NCI-H146 treated with DMSO at 0.1 percent for 48 hours (cell line): ENCODE data around the gene GOLGA6L26.
"Not testable (repeated sequence)": the region's sequence is repeated elsewhere in the genome, so short reads cannot be mapped to it uniquely, and the experiment has no call there.

ENCODE experiments used
- DNase-seq: peaks from one replicate; lab custom pipeline; 2025; ENCODE audit not compliant: unreplicated experiment; lab: John Stamatoyannopoulos, UW

The GOLGA6L26 gene, protein sequence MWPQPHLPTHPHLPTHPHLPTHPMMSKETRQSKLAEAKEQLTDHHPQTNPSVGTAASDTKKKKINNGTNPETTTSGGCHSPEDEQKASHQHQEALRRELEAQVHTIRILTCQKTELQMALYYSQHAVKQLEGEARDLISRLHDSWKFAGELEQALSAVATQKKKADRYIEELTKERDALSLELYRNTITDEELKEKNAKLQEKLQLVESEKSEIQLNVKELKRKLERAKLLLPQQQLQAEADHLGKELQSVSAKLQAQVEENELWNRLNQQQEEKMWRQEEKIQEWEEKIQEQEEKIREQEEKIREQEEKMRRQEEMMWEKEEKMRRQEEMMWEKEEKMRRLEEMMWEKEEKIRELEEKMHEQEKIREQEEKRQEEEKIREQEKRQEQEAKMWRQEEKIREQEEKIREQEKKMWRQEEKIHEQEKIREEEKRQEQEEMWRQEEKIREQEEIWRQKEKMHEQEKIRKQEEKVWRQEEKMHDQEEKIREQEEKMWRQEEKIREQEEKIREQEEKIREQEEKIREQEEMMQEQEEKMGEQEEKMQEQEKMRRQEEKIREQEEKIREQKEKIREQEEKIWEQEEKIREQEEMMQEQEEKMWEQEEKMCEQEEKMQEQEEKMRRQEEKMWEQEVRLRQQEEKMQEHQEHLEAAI

DNA sequence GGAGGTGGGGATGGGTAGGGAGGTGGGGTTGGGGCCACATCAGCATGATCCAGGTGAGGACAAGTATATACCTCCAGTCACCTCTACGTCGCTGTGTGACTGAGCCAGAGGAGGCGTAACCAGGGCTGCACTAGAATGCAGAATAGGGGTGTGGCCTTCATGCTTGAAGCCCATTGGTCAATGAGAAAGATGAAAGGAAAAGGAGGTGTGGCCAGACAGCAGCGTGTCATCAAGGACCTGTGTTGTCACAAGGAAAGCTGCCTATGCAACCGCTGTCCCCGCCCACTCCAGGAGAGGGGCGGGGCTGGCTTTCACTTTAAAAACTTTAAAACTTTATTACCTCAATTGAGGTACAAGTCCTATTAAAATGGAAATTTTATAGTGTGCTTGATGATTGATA is at the start of gene GOLGA6L26:
Gene GOLGA6L26 (minus strand): TSS at position 101 of the 400 bp plus-strand sequence. CDS start 61 bp downstream, at position 40.
- DNase-seq, result not testable (repeated sequence)

DNA sequence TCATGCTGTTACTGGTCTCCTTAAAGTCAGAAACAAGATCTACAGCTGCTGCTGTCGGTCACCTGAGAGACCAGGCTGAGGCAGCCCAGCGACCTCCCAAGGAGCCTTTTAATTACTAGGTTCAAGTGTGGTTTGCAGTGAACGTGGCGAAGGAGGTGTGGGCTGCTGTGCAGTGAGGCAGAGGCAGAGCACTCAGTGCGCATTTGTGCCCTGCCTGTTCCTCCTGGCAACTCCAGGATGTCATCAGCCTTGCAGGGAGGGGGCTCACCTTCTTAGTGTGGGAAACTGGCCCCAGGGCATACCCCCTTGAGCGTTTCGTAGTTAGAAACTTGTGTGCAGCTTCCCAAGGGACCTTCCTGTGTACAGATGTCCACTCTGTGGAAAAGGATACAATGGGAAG is 47.2 kb upstream of the GOLGA6L26 start:
- not testable (repeated sequence) for DNase-seq

DNA sequence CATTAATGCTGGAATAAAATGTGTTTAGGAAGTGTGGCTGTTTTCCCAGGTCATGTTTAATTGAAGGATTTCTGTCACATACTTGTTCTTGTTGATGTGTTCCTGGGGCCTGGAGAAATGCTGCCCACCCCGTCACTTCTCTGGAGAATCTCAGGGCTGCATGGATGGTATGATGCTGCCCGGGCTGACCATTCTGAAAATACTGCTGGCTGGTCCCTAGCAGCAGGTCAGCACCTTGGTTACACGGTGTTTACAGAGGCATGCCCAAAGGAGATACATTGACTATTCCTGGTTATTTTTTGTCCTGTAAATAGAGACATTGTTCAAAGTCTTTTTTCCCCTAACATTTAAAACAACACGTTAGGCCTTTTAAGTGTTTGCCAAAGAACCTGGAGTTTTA is 46.7 kb upstream of the GOLGA6L26 start:
- not testable (repeated sequence) for DNase-seq

DNA sequence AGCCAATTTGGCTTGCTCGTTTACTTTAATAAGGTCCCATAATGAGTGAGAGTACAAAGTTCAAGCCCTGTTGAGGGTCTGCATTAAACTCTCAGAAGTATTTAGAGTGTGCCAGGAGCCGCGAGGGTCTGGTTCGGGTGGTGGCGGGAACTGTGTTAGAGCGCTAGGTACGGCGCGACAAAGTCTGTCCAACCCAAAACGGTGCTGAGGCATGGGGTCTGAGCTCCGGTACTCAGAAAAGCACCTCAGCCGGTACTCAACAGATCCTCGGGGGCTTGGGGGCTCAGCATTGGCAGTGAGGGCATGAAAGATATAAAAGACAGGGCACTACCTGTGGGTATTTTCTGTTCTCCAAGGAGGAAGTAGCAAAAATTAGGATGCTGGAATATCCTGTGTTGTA is 45.0 kb upstream of the GOLGA6L26 start:
- DNase-seq, result not testable (repeated sequence)

DNA sequence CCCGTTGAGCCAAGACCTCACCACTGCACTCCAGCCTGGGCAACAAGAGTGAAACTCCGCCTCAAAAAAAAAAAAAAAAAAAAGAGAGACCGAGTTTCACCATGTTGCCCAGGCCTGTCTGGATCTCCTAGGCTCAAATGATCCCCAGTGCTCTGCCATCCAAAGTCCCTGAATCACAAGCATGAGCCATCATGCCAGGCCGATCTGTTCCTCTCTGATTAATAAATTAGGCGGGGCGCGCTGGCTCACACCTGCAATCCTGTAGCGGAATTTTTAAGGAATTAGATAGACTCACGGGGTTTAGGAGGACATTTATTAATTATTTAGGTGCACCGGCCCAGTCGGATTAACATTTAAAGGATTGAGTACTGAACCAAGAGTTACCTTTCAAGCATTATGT is 40.2 kb upstream of the GOLGA6L26 start:
- DNase-seq, result not testable (repeated sequence)

DNA sequence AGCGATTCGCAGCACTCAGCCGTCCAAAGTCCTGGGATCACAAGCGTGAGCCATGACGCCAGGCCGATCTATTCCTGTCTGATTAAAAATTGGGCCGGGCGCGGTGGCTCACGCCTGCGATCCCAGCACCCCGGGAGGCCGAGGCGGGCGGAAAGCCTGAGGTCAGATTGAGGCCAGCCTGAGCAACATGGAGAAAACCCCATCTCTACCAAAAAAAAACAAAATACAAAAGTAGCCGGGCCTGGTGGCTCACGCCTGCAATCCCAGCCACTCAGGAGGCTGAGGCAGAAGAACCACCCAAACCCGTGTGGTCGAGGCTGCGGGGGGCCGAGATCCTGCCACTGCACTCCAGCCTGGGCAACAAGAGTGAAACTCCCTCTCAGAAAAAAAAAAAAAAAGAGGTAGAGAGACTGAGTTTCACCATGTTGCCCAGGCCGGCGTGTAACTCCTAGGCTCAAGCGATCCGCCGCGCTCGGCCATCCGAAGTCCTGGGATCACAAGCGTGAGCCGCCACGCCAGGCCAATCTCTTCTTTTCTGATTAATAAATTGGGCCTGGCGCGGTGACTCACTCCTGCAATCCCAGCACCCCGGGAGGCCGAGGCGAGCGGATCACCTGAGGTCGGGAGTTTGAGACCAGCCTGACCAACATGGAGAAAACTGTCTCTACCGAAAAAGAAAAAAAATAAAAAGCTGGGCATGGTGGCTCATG is 39.0 kb upstream of the GOLGA6L26 start:
- DNase-seq, result not testable (repeated sequence)

DNA sequence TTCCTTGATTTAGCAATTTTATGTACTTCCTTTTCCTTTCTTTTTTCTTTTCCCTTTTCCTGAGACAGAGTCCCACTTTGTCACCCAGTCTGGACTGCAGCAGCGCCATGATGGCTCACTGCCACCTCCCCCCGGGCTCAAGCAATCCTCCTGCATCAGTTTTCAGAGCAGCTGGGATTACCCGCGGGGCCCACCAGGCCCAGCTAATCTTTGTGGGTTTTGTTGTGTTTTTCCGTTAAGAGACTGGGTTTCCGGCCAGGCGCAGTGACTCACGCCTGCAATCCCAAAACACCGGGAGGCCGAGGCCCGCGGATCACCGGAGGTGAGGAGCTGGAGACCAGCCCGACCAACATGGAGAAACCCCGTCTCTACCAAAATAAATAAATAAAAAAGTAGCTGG is 38.3 kb upstream of the GOLGA6L26 start:
- no peak for DNase-seq

DNA sequence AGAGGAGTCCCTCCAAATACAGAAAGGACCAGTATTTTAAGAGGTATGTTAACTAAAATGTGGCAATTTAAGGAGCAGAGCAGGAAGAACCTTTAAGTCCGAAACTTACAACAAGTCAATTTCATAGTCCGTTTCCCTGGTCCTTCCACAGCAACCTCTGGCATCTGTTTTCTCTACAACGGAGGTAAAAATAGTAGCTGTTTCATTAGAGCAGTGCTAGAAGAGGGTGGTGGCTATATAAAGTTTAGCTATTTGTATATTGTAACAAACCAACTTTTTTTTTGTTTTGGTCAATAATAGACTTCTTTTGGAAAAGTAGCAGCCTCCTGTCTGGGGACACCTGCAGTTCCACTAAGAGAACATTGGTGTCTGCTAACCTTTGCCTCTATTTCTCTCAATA is 37.9 kb upstream of the GOLGA6L26 start:
- not testable (repeated sequence) for DNase-seq

DNA sequence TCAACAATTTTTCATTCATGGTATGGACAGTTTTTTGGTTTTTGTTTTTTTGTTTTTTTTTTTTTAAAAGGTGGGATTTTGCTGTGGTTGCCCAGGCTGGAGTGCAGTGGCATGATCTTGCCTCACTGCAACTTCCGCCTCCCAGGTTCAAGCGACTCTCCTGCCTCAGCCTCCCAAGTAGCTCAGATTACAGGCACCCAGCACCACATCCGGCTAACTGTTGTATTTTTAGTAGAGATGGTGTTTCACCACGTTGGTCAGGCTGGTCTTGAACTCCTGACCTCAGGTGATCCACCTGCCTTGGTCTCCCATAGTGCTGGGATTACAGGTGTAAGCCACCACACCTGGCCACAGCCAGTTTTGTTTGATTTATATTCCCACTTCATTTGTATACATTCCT is 37.1 kb upstream of the GOLGA6L26 start:
- not testable (repeated sequence) for DNase-seq

DNA sequence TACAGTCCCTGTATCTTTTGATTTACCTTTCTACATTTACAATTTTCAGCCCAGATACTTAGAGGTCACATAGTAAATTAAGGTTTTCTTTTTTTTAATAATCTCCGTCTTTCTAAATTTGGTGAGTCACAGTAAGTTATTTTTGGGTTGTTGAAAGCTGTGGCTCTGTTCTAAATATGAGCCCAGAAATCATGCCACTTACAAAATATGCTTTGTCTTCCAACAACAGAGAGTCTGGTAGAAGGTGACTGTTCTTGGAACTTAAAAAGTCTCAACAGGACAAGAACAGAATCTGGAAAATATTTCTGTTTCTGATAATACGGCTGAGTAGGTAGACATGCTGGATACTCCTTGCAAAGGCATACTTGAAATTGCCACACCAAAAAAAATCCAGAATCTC is 36.6 kb upstream of the GOLGA6L26 start:
- DNase-seq, result no peak

DNA sequence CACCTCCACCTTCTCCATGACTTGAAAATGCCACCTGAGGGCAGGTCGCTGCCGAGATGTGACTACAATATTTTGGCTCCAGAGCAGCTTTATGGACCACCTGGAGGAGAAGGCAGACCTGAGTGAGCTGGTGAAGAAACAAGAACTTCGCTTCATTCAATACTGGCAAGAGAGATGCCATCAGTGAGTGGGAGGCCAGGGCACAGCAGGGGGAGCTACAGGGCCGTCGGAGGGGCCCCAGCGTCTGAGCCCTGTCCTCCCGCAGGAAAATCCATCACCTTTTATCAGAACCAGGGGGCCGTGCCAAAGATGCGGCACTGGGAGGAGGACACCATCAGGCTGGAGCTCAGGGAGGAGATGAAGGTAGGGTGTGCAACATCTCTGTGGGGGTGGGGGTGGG is 30.3 kb upstream of the GOLGA6L26 start:
- not testable (repeated sequence) for DNase-seq

DNA sequence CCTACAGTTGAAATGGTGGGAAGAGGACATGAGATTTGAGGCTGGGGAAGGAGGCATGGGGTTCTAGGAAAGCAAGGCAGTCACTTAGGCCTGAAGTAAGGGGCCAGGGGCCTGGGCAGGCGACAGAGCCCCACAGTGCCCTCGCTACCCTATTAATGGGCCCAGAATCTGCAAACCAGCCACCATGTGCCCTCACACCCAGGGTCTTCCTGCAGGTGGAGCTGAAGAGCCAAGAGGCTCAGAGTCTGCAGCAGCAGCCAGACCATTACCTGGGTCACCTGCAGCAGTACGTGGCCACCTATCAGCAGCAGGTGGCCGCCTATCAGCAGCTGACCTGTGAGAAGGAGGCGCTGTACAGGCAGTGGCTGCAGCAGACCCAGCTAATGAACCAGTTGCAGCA is 28.6 kb upstream of the GOLGA6L26 start:
- not testable (repeated sequence) for DNase-seq

DNA sequence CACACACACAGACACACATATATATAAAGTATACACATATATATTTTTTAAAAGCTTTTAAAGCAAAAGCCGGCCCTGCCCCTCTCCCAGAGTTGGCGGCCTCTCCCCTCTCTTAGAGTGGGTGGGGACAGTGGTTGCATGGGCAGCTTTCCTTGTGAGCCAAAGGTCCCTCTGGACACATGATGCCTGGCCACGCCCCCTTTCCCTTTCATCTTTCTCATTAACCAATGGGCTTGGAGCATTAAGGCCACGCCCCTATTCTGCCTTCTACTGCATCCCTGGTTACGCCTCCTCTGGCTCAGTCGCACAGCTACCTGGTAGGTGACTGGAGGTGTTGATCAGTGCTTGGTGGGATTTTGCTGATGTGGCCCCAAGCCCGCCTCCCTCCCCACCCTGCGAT is 20.5 kb upstream of the GOLGA6L26 start, which contains the start of gene GOLGA8S:
Gene GOLGA8S (plus strand): TSS at position 301 of the 400 bp plus-strand sequence. CDS start 62 bp downstream, at position 363.
- DNase-seq, result not testable (repeated sequence)

DNA sequence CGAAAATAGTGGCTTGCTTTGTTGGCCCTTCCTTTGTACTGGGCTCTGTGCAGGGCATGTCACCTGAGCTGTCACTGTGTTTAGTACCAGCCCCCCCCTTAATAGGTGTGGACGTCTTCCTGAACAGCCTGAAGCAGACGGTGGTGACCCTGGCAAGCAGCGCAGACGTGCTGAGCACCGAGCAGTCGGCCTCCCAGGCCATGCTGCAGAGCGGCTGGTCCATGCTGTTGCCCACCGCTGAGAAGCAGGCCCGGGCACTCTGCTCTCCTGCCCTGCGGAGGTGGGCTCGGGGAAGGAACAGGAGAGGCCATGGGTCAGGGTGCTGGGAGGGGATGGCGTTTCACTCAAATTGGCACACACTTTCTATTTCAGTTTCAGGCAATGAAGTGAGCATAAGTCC is 22.8 kb downstream of the GOLGA6L26 start:
- DNase-seq, result not testable (repeated sequence)

DNA sequence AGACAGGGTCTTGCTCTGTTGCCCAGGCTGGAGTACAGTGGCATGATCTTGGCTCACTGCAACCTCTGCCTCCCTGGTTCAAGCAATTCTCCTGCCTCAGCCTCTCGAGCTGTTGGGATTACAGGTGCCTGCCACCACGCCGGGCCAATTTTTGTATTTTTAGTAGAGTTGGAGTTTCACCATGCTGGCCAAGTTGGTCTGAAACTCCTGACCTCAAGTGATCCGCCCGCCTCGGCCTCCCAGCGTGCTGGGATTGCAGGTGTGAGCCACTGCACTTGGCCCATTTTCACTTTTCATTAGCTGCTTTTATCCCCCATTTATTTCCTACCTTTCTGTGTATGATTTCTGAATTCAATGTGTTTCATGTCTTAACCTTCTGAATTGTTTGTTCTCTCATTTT is 28.1 kb downstream of the GOLGA6L26 start:
- DNase-seq, result not testable (repeated sequence)

DNA sequence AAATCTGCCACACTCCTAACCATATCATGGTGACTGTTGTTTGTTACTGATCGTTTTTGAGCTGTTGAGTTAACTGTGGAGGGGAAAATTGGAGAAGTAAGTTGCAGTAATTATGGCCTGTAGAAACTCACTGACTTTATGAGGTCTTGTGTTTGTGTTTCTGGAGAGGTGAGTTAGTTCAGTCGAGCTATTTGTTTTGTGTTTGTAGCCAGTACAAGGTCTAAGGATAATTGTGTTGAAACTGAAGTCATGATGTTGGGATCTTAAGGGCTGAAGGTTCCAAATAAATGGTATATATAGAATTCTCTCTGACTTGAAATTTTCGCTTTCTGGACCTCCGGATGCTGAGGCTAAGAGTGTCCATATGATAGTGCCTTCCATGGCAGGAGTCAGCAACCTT is 29.2 kb downstream of the GOLGA6L26 start:
- not testable (repeated sequence) for DNase-seq

DNA sequence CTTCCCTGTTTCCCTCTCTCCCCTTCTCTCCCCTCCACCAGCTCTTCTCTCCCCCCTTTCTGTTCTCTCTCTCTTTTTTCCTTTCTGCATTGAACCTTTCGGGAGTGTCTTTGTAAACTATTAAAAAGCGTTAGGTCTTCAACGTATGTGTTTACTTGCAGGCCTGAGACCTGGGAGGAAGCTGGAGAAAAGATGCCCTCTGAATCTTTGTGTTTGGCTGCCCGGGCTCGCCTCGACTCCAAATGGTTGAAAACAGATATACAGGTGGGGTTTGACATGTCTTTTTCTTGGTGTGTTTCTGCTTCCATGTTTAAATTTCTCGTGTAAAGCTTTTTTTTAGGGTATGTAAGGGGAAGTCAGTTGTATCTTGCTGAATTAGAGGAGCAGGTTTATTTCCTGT is 29.7 kb downstream of the GOLGA6L26 start:
- DNase-seq, result not testable (repeated sequence)

DNA sequence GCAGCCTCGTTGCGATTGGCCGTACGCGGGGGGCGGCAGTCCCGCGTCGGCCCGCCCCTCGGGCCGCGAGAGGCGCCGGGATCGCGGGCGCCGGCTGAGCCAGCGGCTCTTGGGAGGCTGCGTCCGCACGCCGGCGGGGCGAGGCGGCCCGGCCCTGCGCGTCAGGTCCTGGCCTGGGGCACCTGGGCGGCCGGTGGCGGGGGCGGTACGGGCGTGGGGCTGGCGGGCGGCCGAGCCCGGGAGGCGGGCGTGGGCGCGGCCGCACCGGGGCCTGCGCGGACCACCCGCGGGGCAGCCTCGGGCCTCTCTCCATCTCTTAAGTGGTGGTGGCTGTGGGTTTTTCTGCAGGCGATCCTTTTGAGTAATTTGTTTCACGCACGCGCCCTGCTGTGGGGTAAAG is 30.3 kb downstream of the GOLGA6L26 start:
- not testable (repeated sequence) for DNase-seq

DNA sequence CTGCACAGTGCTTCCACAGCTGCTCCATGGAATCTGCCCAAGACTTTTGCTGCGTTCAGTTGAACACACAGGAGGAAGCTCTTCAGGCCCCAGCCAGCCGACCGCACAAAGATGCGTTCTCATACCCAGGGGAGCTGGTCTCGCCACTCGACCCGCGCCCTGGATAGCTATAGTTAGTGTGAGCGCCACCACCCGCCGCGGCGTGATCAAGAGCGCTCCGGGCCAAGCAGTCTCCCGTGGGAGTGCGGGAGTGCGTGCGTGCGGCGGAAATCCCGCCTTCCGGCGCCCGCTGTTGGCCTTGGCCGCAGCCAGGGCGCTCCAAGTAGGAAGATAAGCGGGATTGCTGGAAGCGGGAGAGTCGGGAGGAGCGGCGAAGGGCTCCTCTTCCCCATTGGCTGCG is 30.8 kb downstream of the GOLGA6L26 start:
- not testable (repeated sequence) for DNase-seq
